GM13976 (cell line): ENCODE data around the gene TRPV3.

ENCODE experiments used
- DNase-seq: peaks from one replicate; pipeline ENCODE4 v3.0.0; 2012; ENCODE audit warnings: low spot score
- in situ Hi-C: fragments of 300-500 bp; cut with MboI; formaldehyde crosslinking; loops from one replicate; pipeline ENCODE4 v1.12.0; 2022; ENCODE audit warnings: low sequenced_read_pairs, mixed read lengths, inconsistent platforms; ENCODE audit not compliant: unreplicated experiment
- TF ChIP-seq, protein P1 (sequence below): IDR thresholded peaks from 2 replicates; pipeline ENCODE4 v1.5.1; 2012; ENCODE audit warnings: borderline replicate concordance, mild to moderate bottlenecking; ENCODE audit not compliant: insufficient read depth; ENCODE audit errors: extremely low read depth, missing control alignments, control extremely low read depth

The TRPV3 gene

DNA sequence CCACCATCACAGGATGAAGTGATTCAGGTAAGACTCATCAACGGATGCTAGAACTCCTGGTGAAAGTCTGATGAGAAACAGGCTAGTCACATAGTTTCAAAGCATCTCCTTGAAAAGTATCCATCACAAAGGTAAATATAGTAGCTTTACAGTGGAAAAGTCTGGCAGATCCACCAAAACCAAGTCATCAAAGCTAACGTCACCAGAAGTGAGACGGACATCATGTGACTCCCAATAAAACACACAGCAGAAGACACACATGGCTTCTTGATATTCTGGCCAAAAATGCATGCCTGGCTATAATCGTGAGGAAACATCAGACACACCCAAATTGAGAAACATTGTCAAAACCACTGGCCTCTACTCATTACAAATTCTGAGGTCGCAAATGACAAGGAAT lies 17.9 kb upstream of the TRPV3 start:
- DNase-seq: no peak

DNA sequence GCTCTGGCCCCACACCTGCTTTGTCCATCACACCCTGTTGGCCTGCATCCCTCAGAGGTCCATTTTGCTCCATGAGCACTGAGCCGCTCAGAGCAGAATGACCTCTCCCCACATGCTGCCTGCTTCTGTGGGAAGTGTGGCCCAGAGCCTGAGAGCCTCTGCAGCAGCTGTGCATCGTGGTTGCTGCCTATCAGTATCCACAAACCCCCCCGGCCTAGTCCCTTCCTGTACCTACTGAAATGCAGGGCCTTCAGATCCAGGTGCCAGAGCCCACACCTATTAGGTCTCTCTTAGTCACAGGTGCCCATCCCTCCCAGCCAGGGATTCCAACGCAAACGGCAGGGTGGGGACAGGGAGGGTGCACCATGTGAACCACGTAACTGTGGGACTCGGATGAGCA lies 16.6 kb upstream of the TRPV3 start:
- in situ Hi-C loops: no loop called here
- TF ChIP-seq, protein P1, sequence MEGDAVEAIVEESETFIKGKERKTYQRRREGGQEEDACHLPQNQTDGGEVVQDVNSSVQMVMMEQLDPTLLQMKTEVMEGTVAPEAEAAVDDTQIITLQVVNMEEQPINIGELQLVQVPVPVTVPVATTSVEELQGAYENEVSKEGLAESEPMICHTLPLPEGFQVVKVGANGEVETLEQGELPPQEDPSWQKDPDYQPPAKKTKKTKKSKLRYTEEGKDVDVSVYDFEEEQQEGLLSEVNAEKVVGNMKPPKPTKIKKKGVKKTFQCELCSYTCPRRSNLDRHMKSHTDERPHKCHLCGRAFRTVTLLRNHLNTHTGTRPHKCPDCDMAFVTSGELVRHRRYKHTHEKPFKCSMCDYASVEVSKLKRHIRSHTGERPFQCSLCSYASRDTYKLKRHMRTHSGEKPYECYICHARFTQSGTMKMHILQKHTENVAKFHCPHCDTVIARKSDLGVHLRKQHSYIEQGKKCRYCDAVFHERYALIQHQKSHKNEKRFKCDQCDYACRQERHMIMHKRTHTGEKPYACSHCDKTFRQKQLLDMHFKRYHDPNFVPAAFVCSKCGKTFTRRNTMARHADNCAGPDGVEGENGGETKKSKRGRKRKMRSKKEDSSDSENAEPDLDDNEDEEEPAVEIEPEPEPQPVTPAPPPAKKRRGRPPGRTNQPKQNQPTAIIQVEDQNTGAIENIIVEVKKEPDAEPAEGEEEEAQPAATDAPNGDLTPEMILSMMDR: no peak
- DNase-seq: no peak

More for the DNA sequence above, 17.9 kb upstream of the TRPV3 start:
- TF ChIP-seq, protein P1: no peak
- in situ Hi-C loops: no loop called here

DNA sequence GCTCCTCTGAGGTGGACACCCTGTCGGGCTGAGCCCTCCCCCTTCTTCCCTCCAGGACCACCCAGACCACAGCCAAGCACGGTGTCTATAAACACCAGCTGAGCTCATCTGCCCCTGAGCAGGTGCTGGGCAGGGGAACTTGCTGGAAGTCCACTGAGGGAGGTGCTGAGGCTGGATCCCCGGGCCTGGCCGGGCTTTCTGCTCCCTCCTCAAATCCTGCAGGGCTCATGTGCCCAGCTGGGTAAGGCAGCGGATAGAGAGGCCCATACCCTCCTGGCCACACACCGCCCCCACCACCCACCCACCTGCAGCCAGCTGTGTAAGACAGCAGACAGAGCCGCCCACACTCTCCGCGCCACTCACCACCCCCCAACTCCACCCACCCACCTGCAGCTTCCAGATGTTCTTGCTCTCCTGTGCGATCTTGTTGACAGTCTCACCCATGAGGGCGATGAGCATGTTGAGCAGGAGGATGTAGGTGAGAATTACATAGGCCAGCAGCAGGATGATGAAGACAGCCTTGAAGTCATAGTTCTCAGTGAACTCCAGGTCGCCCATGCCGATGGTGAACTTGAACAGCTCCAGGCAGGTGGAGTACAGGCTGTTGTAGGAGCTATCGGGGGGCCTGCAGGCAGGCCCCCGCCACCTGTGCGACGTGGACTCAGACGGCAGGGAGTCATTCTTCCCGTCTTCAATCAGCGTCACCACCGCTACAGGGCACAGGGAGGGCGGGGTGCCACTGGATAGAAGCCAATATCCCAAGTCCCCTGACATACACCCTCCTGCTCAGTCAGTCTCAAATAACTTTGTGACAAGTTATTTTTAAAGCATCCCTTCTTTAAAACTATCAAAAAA lies 15.9 kb upstream of the TRPV3 start:
- no peak for DNase-seq
- TF ChIP-seq, protein P1: no peak
- in situ Hi-C loops: no loop called here

DNA sequence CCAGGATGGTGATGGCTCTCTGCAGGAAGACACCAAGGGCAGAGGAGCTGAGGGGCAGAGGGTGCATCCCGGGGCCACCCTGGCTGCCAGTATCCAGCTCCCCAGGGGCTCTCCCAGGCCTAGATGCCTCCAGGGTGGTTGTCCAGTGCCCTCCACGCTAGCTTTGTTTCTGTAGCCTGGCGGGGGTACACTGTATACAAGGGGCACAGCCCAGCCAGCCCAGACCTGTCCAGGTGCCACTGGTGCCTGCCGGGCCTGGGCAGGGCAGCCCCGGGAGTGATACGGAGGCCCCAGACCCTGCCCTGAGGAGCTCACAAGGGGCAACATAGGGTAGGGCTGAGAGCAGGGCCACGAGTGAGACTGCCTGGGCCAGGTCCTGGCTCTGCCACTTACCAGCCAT lies 14.6 kb upstream of the TRPV3 start:
- in situ Hi-C loops: no loop called here

DNA sequence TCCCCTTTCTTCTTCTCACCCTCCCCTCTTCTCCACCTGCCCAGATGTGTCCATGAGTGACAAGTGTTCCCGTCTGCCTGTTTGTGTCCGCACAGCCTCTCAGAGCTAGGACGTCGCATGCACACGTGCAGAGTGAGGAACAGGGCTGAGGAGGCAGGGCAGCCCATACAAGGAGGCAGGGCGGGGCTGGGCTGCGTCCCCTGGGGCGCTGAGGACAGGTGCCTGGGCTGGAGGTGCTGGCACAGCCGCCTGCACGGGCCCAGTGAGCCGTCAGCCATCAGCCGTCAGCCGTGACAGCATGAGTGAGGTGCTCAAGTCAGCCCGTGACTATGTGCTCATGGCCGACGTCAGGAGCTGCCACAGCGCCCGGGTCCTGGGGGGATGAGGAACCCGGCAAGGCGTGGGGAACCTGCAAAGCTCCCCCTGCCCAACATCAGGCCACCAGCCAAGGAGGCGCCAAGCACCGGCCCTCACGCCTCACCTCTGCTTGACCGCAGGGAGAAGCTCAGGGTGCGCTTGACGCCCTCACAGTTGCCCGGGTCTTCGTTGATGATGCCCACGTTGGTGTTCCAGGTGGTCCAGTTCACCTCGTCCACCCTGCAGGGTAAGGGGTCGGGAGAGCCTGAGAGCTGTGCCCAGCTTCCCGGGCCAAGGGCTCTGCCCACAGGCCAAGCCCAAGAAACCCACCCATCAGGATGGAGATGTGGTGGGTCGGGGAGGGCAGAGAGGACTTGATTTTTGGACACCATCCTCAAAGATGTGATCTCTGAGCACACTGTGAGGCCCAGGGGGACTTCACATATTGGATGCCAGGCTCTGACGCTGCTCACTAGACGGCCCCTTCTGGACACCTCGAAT lies 13.7 kb upstream of the TRPV3 start:
- in situ Hi-C loops: no loop called here
- TF ChIP-seq, protein P1: no peak
- DNase-seq: no peak

More for the DNA sequence above, 14.6 kb upstream of the TRPV3 start:
- TF ChIP-seq, protein P1: no peak
- no peak for DNase-seq

DNA sequence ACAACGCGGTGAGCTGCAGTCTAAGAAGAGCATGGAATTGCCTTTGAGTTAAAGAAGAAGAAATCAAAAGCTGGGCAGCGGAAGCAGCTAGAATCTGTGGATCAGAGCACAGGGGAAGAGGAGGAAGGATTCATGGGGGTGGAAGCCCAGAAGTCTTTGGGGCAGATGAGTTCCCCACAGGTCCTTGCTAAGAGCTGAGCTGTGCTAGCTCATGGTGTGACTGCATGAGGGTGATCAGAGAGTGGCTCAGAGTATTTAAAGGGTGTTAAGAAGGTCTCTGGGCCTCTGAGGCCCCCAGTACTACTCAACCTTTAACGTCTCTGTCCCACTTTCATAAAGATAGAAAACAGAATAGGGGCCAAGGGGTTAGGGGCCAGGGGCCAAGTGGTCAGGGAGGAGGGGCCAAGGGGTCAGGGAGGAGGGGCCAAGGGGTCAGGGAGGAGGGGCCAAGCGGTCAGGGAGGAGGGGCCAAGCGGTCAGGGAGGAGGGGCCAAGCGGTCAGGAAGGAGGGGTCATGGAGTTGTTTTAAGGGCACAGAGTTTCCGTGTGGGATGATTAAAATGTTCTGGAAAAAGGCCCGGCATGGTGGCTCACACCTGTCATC lies 12.0 kb upstream of the TRPV3 start:
- DNase-seq: no peak
- in situ Hi-C loops: no loop called here
- TF ChIP-seq, protein P1: no peak
